ENCODE data around the gene ARL6IP1.

ARL6IP1 gene

DNA sequence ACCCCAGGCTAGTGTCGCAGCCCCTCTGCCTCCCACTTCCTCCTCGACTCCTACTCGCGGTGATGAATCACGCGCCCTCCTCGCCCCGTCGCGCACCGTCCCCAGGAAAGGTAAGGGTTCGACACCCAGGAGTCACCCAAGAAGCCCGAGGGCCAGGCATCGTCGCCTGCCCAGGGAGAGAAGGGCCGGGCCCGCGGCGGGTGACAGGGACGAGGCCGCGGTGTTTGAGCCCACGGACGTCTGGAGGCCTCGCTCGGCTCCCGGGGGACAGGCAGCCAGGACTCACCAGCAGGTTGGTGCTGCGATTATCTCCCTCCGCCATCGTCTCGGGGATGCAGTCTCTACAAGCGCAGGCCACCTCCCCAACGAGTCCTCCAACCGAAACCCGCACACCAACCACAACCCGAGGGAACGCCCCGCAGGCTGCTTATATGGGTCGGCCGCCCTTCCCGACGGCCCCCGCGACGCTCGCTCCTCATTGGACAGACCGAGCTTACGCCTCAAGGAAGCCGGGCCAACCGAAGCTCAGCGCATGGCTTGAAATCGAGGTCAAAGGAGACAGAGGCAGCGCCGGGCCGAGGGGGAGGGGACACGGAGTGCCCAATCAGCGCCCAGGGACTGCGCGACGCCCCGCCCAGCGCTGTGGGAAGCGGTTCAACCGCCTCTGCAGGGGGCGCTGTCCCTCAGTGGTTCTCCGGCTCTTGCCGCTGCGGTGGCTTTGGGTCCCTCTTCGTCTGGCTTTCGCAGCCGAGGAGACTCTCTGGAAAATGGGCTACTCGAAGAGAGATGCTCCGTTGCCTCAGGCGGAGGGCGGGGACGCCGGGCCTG, at the start of gene ARL6IP1:
TSS of gene ARL6IP1 (minus strand) at position 405 of the 828 bp plus-strand sequence. CDS start at position 322, 83 bp downstream.
- DNase-seq (ENCODE audit: low spot score), result peak; percentile 99
- peak within 1 kb of the TSS; percentile 83 to 94 for H3K27ac ChIP-seq
- TF ChIP-seq CTCF (IDR thresholded peaks at IDR 0.05), result peak; percentile 86
- H3K4me3 ChIP-seq, result peak within 1 kb of the TSS; percentile 86

DNA sequence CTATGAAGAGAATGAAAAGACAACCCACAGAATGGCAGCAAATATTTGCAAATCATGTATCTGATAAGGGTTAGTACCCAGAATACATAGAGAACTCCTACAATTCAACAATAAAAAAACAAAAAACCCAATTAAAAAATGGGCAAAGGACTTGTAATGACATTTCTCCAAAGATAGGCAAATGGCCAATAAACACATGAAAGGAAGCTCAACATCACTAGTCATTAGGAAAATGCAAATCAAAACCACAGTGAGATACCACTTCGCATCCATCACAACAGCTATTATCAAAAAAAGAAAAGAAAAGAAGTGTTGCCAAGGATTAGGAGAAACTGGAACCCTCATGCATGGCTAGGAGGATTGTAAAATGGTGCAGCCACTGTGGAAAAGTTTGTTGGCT, 45.1 kb upstream of the ARL6IP1 start:
- Histone ChIP-seq H3K4me3 (no peak overlapping the region), H3K27ac (no peak overlapping the region)
- no peak for TF ChIP-seq CTCF (IDR thresholded peaks at IDR 0.05)
- DNase-seq (ENCODE audit: low spot score), result no peak

DNA sequence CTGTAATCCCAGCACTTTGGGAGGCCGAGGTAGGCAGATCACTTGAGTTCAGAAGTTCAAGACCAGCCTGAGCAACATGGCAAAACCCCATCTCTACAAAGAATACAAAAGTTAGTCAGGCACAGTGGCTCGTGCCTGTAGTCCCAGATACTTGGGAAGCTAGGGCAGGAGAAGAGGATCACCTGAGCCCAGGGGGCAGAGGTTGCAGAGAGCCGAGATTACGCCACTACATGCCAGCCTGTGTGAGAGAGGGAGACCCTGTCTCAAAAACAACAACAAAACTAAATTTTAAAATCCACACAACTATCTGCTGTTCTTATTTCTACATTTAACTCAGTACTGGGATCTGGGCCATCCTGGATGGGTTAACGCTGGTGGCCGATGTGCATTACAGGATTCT, 41.2 kb upstream of the ARL6IP1 start:
- Histone ChIP-seq H3K27ac (no peak overlapping the region), H3K4me3 (no peak overlapping the region)
- no peak for DNase-seq (ENCODE audit: low spot score)
- TF ChIP-seq CTCF (IDR thresholded peaks at IDR 0.05), result no peak

DNA sequence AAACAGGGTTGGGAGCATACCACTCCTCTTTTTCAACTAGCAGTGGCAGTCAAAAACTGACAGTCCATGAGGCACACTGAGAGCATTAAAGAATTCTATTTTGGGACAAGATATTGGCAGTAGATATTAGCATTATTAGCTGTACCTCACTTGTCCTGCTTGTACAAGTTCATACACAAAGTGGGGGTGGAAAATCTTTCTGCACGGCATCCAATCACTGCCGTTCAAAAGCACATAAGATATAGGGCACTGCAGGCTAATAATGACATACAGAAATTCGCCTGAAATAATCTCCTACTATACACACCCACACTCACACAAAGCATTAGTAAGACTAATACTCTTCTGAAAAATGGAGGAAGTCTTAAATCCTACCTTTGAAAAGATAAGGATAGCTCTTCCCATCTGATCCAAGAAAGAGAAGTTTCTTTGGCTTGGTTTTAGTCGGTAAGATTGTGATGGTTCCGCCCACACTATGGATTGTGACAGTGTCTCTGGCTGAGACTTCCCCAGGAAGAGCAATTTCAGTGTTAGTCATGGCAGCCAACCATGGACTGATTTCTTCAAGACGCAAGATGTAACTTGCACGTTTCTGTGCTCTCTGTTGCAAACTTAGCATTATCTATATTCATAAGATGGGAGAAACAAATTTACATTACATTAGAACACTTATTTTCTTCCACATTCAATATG, 40.6 kb upstream of the ARL6IP1 start:
- no peak overlapping the region for H3K27ac ChIP-seq
- H3K4me3 ChIP-seq, result no peak overlapping the region
- TF ChIP-seq CTCF (IDR thresholded peaks at IDR 0.05), result no peak
- no peak for DNase-seq (ENCODE audit: low spot score)

DNA sequence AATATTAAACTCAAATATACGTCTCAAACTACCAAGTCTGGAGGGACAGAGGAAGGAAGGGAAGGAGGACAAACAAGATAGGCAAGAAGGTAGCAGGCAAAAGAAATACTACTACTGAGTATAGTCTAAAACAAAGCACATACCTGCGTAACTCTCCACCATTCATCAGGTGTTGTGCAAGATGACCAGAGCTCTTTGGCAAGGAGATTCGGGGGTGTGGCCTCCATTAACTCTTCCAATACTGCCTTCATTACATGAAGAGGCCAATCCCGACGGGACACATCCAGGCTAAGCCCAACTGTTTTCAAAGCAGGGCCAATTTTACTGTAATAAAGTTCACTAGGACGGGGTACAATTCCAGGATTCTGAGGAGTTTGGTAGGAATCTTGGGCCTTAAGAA, 38.2 kb upstream of the ARL6IP1 start:
- no peak overlapping the region for H3K27ac ChIP-seq
- DNase-seq (ENCODE audit: low spot score), result no peak

GRCh38 chr16:18836702-18837101, 35.4 kb upstream of the ARL6IP1 start:
- no peak for TF ChIP-seq CTCF (IDR thresholded peaks at IDR 0.05)
- Histone ChIP-seq H3K27ac (no peak overlapping the region), H3K4me3 (no peak overlapping the region)
- no peak for DNase-seq (ENCODE audit: low spot score)

More for the DNA sequence above, 38.2 kb upstream of the ARL6IP1 start:
- no peak overlapping the region for H3K4me3 ChIP-seq
- TF ChIP-seq CTCF (IDR thresholded peaks at IDR 0.05), result no peak

Data from coronary artery (tissue), 2 donors.